GM06990 (cell line): ENCODE measurements around the gene RAP1GAP.

Experiments
- DNase-seq: peaks from one replicate; pipeline ENCODE4 v3.0.0-alpha.2; 2011; ENCODE audit not compliant: insufficient read length; ENCODE audit errors: extremely low read depth
- H3K27me3 ChIP-seq: replicated peaks from 2 replicates; pipeline ENCODE4 v1.6.0; 2011; ENCODE audit warnings: low read length; ENCODE audit not compliant: control insufficient read depth, insufficient read depth
- H3K36me3 ChIP-seq: 2 replicates; pipeline ENCODE4 v1.5.1; 2011; ENCODE audit warnings: low read length; ENCODE audit not compliant: control insufficient read depth, insufficient read depth
- H3K4me3 ChIP-seq: replicated peaks from 2 replicates; pipeline ENCODE4 v1.5.1; 2011; ENCODE audit warnings: low read depth, mild to moderate bottlenecking, control low read depth, low read length
- TF ChIP-seq, protein P1 (sequence below): IDR thresholded peaks from 2 replicates; pipeline ENCODE4 v1.5.1; 2011; ENCODE audit warnings: low read length, control low read depth, mild to moderate bottlenecking, inconsistent platforms; ENCODE audit not compliant: insufficient read depth, poor library complexity, severe bottlenecking

The RAP1GAP gene

GRCh38 chr1:21572735-21573277 is 96.4 kb downstream of the RAP1GAP start:
- no peak overlapping the region for H3K4me3 ChIP-seq
- DNase-seq: no peak
- peaks cover 4% of the 10 kb centered on the region for H3K27me3 ChIP-seq
- no peaks in the 10 kb centered on the region for H3K36me3 ChIP-seq
- TF ChIP-seq, protein P1, sequence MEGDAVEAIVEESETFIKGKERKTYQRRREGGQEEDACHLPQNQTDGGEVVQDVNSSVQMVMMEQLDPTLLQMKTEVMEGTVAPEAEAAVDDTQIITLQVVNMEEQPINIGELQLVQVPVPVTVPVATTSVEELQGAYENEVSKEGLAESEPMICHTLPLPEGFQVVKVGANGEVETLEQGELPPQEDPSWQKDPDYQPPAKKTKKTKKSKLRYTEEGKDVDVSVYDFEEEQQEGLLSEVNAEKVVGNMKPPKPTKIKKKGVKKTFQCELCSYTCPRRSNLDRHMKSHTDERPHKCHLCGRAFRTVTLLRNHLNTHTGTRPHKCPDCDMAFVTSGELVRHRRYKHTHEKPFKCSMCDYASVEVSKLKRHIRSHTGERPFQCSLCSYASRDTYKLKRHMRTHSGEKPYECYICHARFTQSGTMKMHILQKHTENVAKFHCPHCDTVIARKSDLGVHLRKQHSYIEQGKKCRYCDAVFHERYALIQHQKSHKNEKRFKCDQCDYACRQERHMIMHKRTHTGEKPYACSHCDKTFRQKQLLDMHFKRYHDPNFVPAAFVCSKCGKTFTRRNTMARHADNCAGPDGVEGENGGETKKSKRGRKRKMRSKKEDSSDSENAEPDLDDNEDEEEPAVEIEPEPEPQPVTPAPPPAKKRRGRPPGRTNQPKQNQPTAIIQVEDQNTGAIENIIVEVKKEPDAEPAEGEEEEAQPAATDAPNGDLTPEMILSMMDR: no peak

- peaks cover 4% of the 10 kb centered on the region for H3K27me3 ChIP-seq
- TF ChIP-seq, protein P1: no peak
Observed at GRCh38 chr1:21572221-21572620, 96.9 kb downstream of the RAP1GAP start.

DNA sequence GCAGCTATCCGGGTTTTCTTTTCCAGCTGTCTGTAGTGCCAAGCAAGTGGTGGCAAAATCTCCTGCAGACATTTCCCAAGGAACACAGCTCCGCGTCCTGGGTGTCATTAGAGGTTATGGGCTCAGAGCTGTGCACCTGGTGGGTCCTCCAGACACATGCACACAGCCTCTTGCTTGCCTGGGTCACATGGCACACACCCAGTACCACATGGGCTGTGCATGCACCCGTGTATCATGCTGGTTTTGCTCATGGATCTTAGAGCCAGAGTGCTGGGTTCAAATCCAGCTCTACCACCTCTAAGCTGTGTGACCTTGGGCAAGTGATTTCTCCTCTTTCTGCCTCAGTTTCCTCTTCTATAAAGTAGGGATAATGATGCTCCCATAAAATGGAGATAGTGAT is 98.3 kb downstream of the RAP1GAP start:
- H3K36me3 ChIP-seq: no peaks in the 10 kb centered on the region
- H3K4me3 ChIP-seq: no peak overlapping the region
- peaks cover 4% of the 10 kb centered on the region for H3K27me3 ChIP-seq
- TF ChIP-seq, protein P1: no peak
- DNase-seq: no peak

More at GRCh38 chr1:21572221-21572620, 96.9 kb downstream of the RAP1GAP start:
- H3K36me3 ChIP-seq: no peaks in the 10 kb centered on the region
- H3K4me3 ChIP-seq: no peak overlapping the region
- DNase-seq: no peak

GRCh38 chr1:21570528-21570875 is 98.7 kb downstream of the RAP1GAP start:
- H3K27me3 ChIP-seq: peaks cover 4% of the 10 kb centered on the region
- TF ChIP-seq, protein P1: no peak
- no peaks in the 10 kb centered on the region for H3K36me3 ChIP-seq
- H3K4me3 ChIP-seq: no peak overlapping the region
- no peak for DNase-seq

DNA sequence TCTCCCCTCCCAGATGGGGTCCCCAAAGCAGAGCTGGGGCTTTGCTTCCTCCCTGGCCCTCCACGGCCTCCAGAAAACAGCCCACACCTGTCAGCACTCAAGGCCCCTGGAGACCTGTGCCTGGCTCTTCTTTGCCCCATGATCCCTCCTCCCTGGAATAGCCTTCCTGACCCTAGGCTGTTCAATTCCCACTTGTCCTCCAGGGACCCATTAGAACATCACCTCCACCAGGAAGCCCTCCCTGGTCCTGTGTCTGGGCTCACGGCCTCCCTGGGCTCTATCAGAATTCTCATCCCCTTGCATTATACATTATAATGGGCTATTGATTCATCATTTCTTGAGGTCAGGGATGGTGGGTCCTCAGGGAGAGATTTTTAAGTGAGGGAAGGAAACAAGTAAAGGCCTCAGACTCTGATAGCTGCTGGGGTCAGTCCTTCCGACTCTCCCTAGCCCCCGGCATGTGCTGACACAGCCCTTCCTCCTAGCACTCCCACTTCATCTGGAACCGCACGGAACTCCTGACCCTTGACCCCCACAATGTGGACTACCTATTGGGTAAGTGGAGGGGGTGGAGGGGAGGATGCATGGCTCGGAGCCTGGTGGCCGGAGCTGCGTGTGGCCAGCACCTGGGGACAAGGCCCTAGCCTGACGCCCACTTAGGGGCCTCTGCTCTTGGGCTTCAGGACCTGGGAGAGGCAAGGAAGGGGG is 99.2 kb downstream of the RAP1GAP start:
- no peak overlapping the region for H3K4me3 ChIP-seq
- TF ChIP-seq, protein P1: no peak
- H3K36me3 ChIP-seq: no peaks in the 10 kb centered on the region
- peaks cover 4% of the 10 kb centered on the region for H3K27me3 ChIP-seq
- no peak for DNase-seq
